ENCODE data around the gene KRT14. TPM values are rescaled to one million over a fixed set of nuclear protein-coding genes. Genes with fewer than 3 reads are reported as not detected.

Gene KRT14
- total and polyA plus RNA-seq, 2 experiments from 2014 or later = not detected

DNA sequence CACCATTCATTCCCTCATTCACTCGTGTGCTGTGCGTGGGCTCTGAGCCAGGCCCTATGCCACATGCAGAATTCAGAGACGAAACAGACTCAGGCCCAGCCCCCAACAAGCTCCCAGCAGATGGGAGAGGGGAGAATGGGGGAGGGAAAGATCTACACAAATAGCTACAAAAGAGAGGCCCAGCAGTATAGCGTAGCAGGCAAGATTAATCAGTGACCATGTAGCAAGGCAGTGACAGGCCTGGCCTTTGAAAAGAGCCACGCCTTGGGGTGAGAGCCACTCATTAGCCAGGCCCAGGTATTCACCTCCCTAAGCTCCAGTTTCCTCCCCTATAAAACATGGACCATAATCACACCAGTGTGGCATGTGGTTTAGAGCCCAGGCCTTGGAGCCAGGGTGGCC is 42.2 kb downstream of the KRT14 start:
- peaks cover 7% of the 10 kb centered on the region for H3K9me3 Mint-ChIP-seq
- peak overlapping the region; percentile 89 for H2AFZ ChIP-seq

More for the DNA sequence above, 42.2 kb downstream of the KRT14 start:
- Mint-ChIP-seq H3K27ac (peak overlapping the region; percentile 56; the same call in 1 of the 2 replicates), H3K27me3 (ENCODE audit: insufficient read depth, low read depth, poor library complexity) (peaks cover 22% of the 10 kb centered on the region), H3K36me3 (ENCODE audit: low read depth) (no peaks in the 10 kb centered on the region), H3K4me1 (peaks cover 32% of the 10 kb centered on the region), H3K4me3 (no peak overlapping the region)
- no peak; the same call in 2 of the 3 replicates for ATAC-seq
- Histone ChIP-seq H4K20me1 (replicated peaks; ENCODE audit: insufficient read depth) (no peaks in the 10 kb centered on the region), H3F3A (replicated peaks; ENCODE audit: low read depth) (no peaks in the 10 kb centered on the region), H3K27ac (ENCODE audit: low read depth) (no peak overlapping the region), H3K9me2 (ENCODE audit: insufficient read depth) (no peaks in the 10 kb centered on the region), H3K4me1 (ENCODE audit: insufficient read depth) (peaks cover 16% of the 10 kb centered on the region), H3K4me2 (0 out of 2 replicates have a peak overlapping the region, but pooled peaks have one; percentile 26), H3K4me3 (no peak overlapping the region), H3K27me3 (ENCODE audit: insufficient read depth) (no peaks in the 10 kb centered on the region), H3K79me2 (replicated peaks; ENCODE audit: insufficient read depth) (no peaks in the 10 kb centered on the region), H3K36me3 (ENCODE audit: insufficient read depth) (no peaks in the 10 kb centered on the region)
- DNase-seq (ENCODE audit: low spot score) = no peak
- no peak for TF ChIP-seq ETS1 (IDR thresholded peaks at IDR 0.05)
- TF ChIP-seq ZNF114 (CRISPR knock-in tag; IDR thresholded peaks at IDR 0.05) = no peak
- no peak for TF ChIP-seq POLR2AphosphoS5 (IDR thresholded peaks at IDR 0.05; ENCODE audit: low read depth)
- TF ChIP-seq STAT1 (IDR thresholded peaks at IDR 0.05; ENCODE audit: unreplicated experiment) = no peak
- no peak for TF ChIP-seq ZNF331 (CRISPR knock-in tag; IDR thresholded peaks at IDR 0.05; ENCODE audit: low read depth)
- no peak for TF ChIP-seq NANOG (IDR thresholded peaks at IDR 0.05; ENCODE audit: borderline replicate concordance)
- TF ChIP-seq, protein P1, sequence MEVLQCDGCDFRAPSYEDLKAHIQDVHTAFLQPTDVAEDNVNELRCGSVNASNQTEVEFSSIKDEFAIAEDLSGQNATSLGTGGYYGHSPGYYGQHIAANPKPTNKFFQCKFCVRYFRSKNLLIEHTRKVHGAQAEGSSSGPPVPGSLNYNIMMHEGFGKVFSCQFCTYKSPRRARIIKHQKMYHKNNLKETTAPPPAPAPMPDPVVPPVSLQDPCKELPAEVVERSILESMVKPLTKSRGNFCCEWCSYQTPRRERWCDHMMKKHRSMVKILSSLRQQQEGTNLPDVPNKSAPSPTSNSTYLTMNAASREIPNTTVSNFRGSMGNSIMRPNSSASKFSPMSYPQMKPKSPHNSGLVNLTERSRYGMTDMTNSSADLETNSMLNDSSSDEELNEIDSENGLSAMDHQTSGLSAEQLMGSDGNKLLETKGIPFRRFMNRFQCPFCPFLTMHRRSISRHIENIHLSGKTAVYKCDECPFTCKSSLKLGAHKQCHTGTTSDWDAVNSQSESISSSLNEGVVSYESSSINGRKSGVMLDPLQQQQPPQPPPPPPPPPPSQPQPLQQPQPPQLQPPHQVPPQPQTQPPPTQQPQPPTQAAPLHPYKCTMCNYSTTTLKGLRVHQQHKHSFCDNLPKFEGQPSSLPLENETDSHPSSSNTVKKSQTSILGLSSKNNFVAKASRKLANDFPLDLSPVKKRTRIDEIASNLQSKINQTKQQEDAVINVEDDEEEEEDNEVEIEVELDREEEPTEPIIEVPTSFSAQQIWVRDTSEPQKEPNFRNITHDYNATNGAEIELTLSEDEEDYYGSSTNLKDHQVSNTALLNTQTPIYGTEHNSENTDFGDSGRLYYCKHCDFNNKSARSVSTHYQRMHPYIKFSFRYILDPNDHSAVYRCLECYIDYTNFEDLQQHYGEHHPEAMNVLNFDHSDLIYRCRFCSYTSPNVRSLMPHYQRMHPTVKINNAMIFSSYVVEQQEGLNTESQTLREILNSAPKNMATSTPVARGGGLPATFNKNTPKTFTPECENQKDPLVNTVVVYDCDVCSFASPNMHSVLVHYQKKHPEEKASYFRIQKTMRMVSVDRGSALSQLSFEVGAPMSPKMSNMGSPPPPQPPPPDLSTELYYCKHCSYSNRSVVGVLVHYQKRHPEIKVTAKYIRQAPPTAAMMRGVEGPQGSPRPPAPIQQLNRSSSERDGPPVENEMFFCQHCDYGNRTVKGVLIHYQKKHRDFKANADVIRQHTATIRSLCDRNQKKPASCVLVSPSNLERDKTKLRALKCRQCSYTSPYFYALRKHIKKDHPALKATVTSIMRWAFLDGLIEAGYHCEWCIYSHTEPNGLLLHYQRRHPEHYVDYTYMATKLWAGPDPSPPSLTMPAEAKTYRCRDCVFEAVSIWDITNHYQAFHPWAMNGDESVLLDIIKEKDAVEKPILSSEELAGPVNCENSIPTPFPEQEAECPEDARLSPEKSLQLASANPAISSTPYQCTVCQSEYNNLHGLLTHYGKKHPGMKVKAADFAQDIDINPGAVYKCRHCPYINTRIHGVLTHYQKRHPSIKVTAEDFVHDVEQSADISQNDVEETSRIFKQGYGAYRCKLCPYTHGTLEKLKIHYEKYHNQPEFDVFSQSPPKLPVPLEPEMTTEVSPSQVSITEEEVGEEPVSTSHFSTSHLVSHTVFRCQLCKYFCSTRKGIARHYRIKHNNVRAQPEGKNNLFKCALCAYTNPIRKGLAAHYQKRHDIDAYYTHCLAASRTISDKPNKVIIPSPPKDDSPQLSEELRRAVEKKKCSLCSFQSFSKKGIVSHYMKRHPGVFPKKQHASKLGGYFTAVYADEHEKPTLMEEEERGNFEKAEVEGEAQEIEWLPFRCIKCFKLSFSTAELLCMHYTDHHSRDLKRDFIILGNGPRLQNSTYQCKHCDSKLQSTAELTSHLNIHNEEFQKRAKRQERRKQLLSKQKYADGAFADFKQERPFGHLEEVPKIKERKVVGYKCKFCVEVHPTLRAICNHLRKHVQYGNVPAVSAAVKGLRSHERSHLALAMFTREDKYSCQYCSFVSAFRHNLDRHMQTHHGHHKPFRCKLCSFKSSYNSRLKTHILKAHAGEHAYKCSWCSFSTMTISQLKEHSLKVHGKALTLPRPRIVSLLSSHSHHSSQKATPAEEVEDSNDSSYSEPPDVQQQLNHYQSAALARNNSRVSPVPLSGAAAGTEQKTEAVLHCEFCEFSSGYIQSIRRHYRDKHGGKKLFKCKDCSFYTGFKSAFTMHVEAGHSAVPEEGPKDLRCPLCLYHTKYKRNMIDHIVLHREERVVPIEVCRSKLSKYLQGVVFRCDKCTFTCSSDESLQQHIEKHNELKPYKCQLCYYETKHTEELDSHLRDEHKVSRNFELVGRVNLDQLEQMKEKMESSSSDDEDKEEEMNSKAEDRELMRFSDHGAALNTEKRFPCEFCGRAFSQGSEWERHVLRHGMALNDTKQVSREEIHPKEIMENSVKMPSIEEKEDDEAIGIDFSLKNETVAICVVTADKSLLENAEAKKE (CRISPR knock-in tag; IDR thresholded peaks at IDR 0.05) = no peak
- TF ChIP-seq EZH2phosphoT487 (IDR thresholded peaks at IDR 0.05; ENCODE audit: unreplicated experiment) = no peak
- TF ChIP-seq CREB1 (CRISPR knock-in tag; IDR thresholded peaks at IDR 0.05; ENCODE audit: low read depth) = no peak
- no peak for TF ChIP-seq JUNB (IDR thresholded peaks at IDR 0.05; ENCODE audit: unreplicated experiment)
- TF ChIP-seq REST (IDR thresholded peaks at IDR 0.05; ENCODE audit: unreplicated experiment) = no peak
- TF ChIP-seq, protein P2, sequence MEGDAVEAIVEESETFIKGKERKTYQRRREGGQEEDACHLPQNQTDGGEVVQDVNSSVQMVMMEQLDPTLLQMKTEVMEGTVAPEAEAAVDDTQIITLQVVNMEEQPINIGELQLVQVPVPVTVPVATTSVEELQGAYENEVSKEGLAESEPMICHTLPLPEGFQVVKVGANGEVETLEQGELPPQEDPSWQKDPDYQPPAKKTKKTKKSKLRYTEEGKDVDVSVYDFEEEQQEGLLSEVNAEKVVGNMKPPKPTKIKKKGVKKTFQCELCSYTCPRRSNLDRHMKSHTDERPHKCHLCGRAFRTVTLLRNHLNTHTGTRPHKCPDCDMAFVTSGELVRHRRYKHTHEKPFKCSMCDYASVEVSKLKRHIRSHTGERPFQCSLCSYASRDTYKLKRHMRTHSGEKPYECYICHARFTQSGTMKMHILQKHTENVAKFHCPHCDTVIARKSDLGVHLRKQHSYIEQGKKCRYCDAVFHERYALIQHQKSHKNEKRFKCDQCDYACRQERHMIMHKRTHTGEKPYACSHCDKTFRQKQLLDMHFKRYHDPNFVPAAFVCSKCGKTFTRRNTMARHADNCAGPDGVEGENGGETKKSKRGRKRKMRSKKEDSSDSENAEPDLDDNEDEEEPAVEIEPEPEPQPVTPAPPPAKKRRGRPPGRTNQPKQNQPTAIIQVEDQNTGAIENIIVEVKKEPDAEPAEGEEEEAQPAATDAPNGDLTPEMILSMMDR (conservative IDR thresholded peaks at IDR 0.05; ENCODE audit: low read depth in 2 of 2) = no peak
